HG02623 (cell line): ENCODE data around the gene ST6GALNAC3.

Source experiments
- ATAC-seq: cut with Tn5 transposase; IDR thresholded peaks from one replicate; pipeline ENCODE4 v1.9.1; 2021; ENCODE audit warnings: moderate library complexity; ENCODE audit not compliant: unreplicated experiment

Gene ST6GALNAC3

GRCh38 chr1:76279101-76279748 lies 204.7 kb downstream of the ST6GALNAC3 start:
- no peak for ATAC-seq

GRCh38 chr1:76281306-76281705 lies 206.8 kb downstream of the ST6GALNAC3 start:
- no peak for ATAC-seq

- no peak for ATAC-seq
Measured at GRCh38 chr1:76284842-76285241, 210.3 kb downstream of the ST6GALNAC3 start.

- ATAC-seq: no peak
Measured at GRCh38 chr1:76285578-76286135, 211.1 kb downstream of the ST6GALNAC3 start.

- no peak for ATAC-seq
Measured at GRCh38 chr1:76287917-76288316, 213.4 kb downstream of the ST6GALNAC3 start.

- ATAC-seq: no peak
Measured at GRCh38 chr1:76288758-76289483, 214.4 kb downstream of the ST6GALNAC3 start.

- no peak for ATAC-seq
Measured at GRCh38 chr1:76289692-76290091, 215.1 kb downstream of the ST6GALNAC3 start.

- ATAC-seq: no peak
Measured at GRCh38 chr1:76290271-76290670, 215.7 kb downstream of the ST6GALNAC3 start.

GRCh38 chr1:76291191-76291590 lies 216.6 kb downstream of the ST6GALNAC3 start:
- no peak for ATAC-seq

- no peak for ATAC-seq
Measured at GRCh38 chr1:76291737-76292136, 217.2 kb downstream of the ST6GALNAC3 start.

- ATAC-seq: peak; percentile 53
Measured at GRCh38 chr1:76292418-76293184, 218.1 kb downstream of the ST6GALNAC3 start.

- no peak for ATAC-seq
Measured at GRCh38 chr1:76293831-76294230, 219.3 kb downstream of the ST6GALNAC3 start.

- peak; percentile 64 for ATAC-seq
Measured at GRCh38 chr1:76294482-76295194, 220.1 kb downstream of the ST6GALNAC3 start.

GRCh38 chr1:76298399-76298798 lies 223.9 kb downstream of the ST6GALNAC3 start:
- no peak for ATAC-seq

- ATAC-seq: no peak
Measured at GRCh38 chr1:76299036-76299435, 224.5 kb downstream of the ST6GALNAC3 start.

GRCh38 chr1:76300556-76300955 lies 226.0 kb downstream of the ST6GALNAC3 start:
- no peak for ATAC-seq

- no peak for ATAC-seq
Measured at GRCh38 chr1:76302711-76303339, 228.3 kb downstream of the ST6GALNAC3 start.

- ATAC-seq: no peak
Measured at GRCh38 chr1:76303340-76303717, 228.8 kb downstream of the ST6GALNAC3 start.

GRCh38 chr1:76313304-76313703 lies 238.8 kb downstream of the ST6GALNAC3 start:
- ATAC-seq: no peak

- no peak for ATAC-seq
Measured at GRCh38 chr1:76314730-76315129, 240.2 kb downstream of the ST6GALNAC3 start.
